Fibroblast of skin of right biceps (primary cell): ENCODE measurements around the gene CTDSPL2.
"Not testable (repeated sequence)": the region's sequence is repeated elsewhere in the genome, so short reads cannot be mapped to it uniquely, and the experiment has no call there.

Experiments
- DNase-seq: peaks from one replicate; pipeline ENCODE4 v3.0.0-alpha.2; 2013

Gene CTDSPL2

DNA sequence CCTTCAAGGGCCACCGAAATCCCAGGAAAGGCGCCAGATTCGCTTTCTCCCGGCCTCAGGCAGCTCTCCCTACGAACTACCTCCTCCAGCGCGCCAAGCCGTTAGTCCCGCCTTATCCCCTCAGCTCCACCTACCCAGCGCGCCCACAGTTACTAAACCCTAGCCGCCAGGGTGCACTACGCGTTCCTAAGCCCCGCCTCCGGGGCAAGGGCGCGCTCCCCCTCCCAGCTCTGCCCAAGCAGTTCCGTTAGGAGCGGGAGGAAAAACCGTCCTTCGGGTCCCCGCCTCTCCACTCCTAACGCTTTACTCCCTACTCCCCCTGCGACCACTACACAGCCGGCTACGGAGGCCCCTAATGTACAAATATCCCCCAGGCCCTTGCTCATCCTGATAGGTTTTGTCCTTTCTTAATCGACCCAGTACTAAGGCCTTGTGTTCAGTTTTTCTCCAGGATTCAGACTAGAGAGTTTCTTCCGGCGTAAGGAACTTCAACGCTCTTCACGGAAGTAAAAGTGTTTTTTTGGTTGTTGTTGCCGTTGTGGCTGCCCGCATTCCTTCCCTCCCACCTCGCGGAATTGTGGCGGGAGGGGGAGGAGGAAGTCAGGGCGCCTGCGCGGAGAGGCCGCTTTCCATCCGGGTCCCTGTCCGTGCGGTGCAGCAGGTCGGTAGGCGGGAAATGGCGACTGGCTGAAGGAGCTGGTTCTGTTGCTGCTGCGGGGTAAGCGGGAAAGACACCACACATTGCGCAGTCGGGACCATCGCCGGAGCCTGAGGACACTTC, at the start of gene CTDSPL2:
Gene CTDSPL2, plus strand, starts transcription at position 655 of the 781 bp plus-strand sequence. CDS start 31,386 bp downstream, outside the sequence.
- peak; percentile 99 for DNase-seq

DNA sequence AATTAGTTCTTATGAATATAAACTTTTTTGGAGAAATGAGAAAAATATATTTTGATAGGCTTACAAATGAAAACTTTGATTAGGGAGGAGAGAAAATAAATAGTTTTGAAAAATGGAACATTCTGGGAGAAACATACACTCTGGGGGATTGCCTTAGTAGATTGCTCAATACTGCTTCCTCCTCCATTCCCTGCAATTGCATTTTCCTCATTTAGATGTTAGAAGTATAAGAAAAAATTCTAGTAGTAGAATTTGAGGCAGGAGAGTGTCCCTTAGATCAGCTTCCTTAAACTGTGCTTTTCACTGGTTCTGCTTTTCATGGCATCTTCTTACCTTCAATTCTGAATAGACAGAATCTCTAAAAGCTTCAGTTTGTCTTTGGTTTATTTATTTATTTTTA, 46.2 kb upstream of the CTDSPL2 start:
- DNase-seq = peak; percentile 15

GRCh38 chr15:44385344-44385942, 42.0 kb upstream of the CTDSPL2 start:
- peak; percentile 5 for DNase-seq

DNA sequence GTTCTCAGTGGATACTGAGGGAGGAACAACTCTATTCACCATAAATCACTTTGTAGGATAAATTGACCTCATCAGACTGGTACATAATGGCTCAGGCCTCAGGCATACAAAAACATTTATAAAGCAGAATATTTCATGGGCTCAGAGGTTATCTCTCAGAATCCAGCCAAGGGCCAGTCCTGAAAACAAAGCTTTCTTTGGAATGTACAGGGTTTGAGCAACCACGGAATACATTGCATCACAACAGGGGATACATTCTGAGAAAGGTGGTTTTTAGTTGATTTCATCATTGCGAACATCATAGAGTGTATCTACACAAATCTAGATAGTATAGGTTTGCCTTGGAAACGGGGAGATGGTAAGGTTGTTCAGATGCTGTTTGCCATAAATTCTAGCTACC, 33.4 kb upstream of the CTDSPL2 start:
- peak; percentile 21 for DNase-seq

DNA sequence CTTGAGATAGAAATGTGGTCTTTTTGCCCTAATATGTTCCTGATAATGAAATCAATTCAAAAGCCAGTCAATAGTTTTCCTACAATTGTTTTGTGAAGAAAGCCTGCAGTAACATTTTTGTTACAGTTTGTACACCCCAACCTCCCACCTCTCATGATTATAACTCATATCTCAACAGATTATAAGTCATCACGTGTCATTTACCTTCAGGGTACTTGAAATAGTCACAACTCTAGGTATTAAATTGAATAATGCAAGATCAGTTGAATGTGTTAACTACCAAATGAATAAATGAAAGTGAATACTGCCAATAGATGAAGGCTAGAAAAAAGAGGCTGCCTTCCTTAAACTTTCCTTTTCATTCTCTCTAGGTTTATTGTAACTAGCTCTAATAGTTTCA, 32.9 kb upstream of the CTDSPL2 start:
- DNase-seq = no peak

- DNase-seq = no peak
These were observed 29.6 kb upstream of the CTDSPL2 start for GRCh38 chr15:44397869-44398268.

- DNase-seq = no peak
These were observed 13.4 kb upstream of the CTDSPL2 start for GRCh38 chr15:44414001-44414400.

DNA sequence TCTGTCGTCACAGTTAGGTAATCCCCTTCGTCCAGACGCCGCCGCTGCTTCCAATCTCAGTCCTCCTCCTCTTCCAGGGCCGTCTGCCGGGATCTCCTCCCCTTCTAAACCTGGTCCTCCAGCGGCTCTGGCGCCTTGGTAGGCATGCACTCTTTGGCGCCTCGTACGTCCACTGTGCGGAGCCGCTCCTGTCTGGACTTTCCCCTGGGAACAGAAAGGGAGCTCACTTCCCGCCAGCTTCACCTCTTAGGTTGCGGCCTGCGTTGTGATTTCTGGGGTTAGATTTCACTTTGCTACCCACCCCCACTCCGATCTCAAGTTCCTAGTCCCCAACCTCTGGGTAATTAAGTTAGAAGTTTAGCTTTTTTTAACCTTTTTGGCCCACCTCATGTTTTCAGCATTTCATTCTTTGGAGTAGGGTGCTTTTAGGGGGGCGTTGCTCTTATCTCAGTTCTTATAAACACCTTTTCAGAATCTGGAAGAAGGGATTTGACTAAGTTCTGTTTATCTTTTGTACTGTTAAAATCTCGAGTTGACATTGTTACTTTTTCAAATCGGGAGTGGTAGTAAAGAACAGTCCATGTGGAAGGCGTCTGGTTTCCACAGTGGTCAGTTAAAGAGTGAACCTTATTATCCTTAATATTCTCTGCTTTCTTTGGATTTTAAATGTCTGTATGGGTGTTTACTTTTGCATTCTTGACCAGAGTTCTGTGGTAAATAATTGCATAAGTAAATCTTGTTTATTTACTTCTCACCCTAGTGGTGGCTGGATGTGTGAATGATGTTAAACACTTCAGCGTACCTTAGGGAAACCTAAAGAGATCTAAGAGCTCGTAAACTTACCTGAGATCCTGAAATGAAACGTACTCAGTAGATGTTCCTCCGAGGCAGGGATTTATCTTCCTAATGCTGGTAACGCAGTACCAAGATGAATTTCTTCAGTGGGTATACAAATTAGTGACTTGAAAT, 611 bp downstream of the CTDSPL2 start:
- DNase-seq = peak; percentile 63

- peak; percentile 32 for DNase-seq
These were observed 8.7 kb downstream of the CTDSPL2 start for GRCh38 chr15:44435893-44436667.

DNA sequence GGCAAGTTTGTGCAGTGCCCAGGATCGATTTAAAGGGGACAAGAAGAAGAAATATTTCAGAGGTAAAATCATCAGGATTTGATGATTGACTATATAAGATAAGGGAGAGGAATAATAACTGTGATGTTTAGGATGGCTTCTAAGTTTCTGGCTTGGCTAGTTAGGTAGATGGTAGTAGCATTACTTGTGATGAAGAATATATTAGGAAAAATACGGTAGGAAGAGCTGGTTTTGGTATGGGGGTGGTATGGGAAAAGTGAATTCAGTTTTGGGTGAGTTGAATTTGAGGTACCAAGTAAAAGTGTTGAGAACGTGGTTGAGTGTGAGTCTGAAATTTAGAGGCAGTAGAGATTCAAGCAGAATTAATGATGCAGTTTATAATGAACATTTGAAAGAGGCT, 11.0 kb downstream of the CTDSPL2 start:
- no peak for DNase-seq

- DNase-seq = no peak
These were observed 13.7 kb downstream of the CTDSPL2 start for GRCh38 chr15:44441095-44441501.

GRCh38 chr15:44443515-44443914, 16.1 kb downstream of the CTDSPL2 start:
- no peak for DNase-seq

- no peak for DNase-seq
These were observed 20.4 kb downstream of the CTDSPL2 start for GRCh38 chr15:44447772-44448376.

DNA sequence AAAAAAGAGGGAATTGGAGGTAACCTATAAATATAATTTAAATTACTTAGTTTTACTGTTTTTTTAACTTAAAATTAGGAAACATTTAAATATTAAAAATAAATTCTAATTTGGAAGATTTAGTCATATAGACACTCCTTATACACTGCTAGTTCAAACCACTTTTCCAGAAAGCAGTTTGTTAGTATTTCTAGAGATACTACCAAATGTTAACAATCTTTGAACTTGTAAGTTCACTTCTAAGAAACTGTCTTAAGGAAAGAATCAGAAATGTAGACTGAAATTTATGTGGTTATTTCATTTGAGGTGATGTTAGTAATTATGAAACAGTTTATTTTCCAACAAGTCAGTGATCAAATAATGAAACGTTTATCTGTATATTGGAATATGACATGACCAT, 22.7 kb downstream of the CTDSPL2 start:
- no peak for DNase-seq

- DNase-seq = not testable (repeated sequence)
These were observed 26.3 kb downstream of the CTDSPL2 start for GRCh38 chr15:44453578-44454283.

DNA sequence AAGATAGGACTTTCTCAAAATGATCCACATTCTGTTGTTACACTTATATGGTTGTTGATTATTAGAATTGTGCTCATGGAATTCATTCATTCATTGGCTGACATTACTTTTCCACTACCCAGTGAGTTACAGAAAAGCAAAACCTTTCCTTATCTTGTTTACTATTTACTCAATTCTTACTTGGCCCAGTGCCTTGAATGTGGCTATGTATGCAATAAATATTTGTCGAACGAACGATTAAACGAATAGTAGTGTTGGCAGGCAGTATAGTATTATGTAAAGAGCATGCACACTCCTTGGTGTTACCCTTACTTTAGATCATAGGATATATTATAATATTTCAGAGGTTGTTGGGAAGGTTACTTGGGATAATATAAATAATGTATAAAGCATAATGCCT, 31.0 kb downstream of the CTDSPL2 start:
- DNase-seq = no peak

GRCh38 chr15:44468709-44469385, 41.4 kb downstream of the CTDSPL2 start:
- DNase-seq = peak; percentile 71

- DNase-seq = peak; percentile 22
These were observed 44.5 kb downstream of the CTDSPL2 start for GRCh38 chr15:44471885-44472455.

DNA sequence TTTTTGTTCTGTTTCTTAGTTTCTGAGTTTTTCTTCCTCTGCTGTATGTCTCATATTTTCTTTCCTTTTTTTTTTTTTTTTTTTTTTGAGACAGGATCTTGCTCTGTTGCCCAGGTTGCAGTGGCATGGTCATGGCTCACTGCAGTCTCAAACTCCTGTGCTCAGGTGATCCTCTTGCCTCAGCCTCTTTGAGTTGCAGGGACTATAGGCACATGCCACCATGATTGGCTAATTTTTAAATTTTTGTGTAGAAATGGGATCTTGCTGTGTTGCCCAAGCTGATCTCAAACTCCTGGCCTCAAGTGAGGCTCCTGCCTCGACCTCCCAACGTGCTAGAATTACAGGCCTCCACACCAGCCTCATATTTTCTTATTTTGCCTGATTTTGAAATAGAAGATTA, 51.9 kb downstream of the CTDSPL2 start:
- DNase-seq = no peak

- no peak for DNase-seq
These were observed 54.7 kb downstream of the CTDSPL2 start for GRCh38 chr15:44482090-44482489.
